Measurements from ENCODE around the gene PHLDB1. TPM values are rescaled to one million over a fixed set of nuclear protein-coding genes. Genes with fewer than 3 reads are reported as not detected.
"Not testable (repeated sequence)": the region's sequence is repeated elsewhere in the genome, so short reads cannot be mapped to it uniquely, and the experiment has no call there.

PHLDB1 gene
- total and polyA plus RNA-seq, 8 donors = 76.5 to 120 (median 91.7) TPM

DNA sequence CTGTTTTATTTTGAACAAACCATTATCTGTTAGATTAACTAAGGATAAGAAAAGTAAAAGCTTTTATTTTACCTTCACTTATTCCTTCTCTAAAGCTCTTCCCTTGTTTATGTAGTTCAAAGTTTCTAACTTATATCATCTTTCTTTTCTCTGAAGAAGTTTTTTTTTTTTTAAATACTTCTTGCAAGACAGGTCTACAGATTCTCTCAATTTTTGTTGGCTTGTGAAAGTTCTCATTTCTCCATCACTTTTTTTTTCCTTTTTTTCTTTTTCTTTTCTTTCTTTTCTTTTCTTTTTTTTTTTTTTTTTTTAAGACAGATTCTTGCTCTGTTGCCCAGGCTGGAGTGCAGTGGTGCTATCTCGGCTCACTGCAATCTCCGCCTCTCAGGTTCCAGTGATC is 76.8 kb downstream of the PHLDB1 start:
- Histone ChIP-seq H3K27me3 (no peaks in the 10 kb centered on the region), H3K4me3 (no peak overlapping the region), H3K9me3 (no peaks in the 10 kb centered on the region), H3K36me3 (no peaks in the 10 kb centered on the region), H3K4me1 (peaks cover 0 to under 1% of the 10 kb centered on the region in 2 donors), H3K27ac (no peak overlapping the region)
- no peak for DNase-seq
- intact Hi-C loops (cut with DNase I) = no loop called here
- no peak for ATAC-seq
- TF ChIP-seq, protein P1, sequence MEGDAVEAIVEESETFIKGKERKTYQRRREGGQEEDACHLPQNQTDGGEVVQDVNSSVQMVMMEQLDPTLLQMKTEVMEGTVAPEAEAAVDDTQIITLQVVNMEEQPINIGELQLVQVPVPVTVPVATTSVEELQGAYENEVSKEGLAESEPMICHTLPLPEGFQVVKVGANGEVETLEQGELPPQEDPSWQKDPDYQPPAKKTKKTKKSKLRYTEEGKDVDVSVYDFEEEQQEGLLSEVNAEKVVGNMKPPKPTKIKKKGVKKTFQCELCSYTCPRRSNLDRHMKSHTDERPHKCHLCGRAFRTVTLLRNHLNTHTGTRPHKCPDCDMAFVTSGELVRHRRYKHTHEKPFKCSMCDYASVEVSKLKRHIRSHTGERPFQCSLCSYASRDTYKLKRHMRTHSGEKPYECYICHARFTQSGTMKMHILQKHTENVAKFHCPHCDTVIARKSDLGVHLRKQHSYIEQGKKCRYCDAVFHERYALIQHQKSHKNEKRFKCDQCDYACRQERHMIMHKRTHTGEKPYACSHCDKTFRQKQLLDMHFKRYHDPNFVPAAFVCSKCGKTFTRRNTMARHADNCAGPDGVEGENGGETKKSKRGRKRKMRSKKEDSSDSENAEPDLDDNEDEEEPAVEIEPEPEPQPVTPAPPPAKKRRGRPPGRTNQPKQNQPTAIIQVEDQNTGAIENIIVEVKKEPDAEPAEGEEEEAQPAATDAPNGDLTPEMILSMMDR (IDR thresholded peaks at IDR 0.05) = no peak

DNA sequence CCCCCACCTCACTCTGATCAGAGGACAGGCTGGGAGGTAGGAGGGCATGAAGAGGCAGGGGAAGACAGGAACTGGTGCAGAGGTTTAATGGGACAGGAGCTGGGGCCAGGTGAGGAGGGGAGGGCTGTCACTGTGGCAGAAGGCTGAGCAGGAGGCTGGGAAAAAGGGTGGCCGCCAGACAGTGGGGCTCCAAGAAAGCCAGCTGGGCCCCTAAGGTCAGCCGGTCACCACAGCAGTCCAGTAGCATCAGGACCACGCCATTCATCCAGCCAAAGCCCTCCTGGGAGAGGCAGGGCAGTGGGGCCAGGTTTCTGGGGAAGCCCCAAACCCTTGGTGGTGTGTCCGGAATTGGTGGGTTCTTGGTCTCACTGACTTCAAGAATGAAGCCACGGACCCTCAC is 80.5 kb downstream of the PHLDB1 start:
- Histone ChIP-seq H3K4me3 (no peak overlapping the region), H3K4me1 (peaks cover 0 to 24% of the 10 kb centered on the region in 2 donors), H3K36me3 (no peaks in the 10 kb centered on the region), H3K9me3 (no peaks in the 10 kb centered on the region), H3K27me3 (no peaks in the 10 kb centered on the region), H3K27ac (no peak overlapping the region)
- intact Hi-C loops (cut with DNase I) = no loop called here
- TF ChIP-seq, protein P1 (IDR thresholded peaks at IDR 0.05) = no peak
- DNase-seq (no peak), ATAC-seq (no peak)

DNA sequence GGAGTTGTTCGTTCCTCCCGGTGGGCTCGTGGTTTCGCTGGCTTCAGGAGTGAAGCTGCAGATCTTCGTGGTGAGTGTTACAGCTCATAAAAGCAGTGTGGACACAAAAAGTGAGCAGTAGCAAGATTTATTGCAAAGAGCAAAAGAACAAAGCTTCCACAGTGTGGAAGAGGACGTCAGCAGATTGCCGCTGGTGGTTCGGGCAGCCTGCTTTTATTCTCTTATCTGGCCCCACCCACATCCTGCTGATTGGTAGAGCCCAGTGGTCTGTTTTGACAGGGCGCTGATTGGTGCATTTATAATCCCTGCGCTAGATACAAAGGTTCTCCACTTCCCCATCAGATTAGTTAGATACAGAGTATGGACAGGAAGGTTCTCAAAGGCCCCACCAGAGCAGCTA is 80.9 kb downstream of the PHLDB1 start:
- H3K36me3 ChIP-seq; H3K9me3 ChIP-seq; H3K27me3 ChIP-seq; H3K27ac ChIP-seq; intact Hi-C loops (cut with DNase I); ATAC-seq; DNase-seq; H3K4me3 ChIP-seq: not testable (repeated sequence)
- H3K4me1 ChIP-seq = peaks cover 0 to 24% of the 10 kb centered on the region in 2 donors

DNA sequence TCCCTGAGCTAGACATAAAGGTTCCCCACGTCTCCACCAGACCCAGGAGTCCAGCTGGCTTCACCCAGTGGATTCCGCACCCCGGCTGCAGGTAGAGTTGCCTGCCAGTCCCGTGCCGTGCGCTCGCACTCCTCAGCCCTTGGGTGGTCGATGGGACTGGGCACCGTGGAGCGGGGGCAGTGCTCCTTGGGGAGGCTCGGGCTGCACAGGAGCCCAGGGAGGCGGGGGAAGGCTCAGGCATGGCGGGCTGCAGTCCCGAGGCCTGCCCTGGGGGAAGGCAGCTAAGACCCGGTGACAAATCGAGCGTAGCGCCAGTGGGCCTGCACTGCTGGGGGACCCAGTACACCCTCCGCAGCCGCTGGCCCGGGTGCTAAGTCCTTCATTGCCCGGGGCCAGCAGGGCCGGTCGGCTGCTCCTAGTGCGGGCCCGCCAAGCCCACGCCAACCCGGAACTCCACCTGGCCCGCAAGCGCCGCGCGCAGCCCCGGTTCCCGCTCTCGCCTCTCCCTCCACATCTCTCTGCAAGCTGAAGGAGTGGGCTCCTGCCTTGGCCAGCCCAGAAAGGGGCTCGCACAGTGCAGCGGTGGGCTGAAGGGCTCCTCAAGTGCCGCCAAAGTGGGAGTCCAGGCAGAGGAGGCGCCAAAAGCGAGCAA is 81.6 kb downstream of the PHLDB1 start:
- no peak overlapping the region for H3K27ac ChIP-seq
- no peak for DNase-seq
- no peaks in the 10 kb centered on the region for H3K36me3 ChIP-seq
- peak overlapping the region; percentile 16 to 37 for H3K4me3 ChIP-seq
- intact Hi-C loops (cut with DNase I) = no loop called here
- TF ChIP-seq, protein P1 (IDR thresholded peaks at IDR 0.05) = no peak
- H3K27me3 ChIP-seq = no peaks in the 10 kb centered on the region
- no peak for ATAC-seq
- peaks cover 0 to 24% of the 10 kb centered on the region in 2 donors for H3K4me1 ChIP-seq
- no peaks in the 10 kb centered on the region for H3K9me3 ChIP-seq

DNA sequence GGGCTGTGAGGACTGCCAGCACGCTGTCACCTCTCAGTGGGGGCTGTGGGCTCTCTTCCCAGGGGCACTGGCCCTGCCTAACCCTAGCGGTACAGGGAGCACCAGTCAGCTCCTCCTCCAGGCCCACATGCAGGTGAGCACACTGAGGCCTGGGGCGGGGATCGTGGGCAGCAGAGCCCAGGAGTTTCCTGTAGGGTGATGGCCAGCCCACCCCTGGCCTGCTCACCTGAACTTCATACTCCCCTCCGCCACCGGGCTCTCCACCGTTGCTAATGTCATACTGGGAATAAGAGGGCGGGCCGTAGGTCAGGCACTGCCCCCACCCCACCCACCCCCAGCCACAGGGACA is 82.1 kb downstream of the PHLDB1 start:
- peak overlapping the region; percentile 67 to 76 for H3K27ac ChIP-seq
- H3K27me3 ChIP-seq = no peaks in the 10 kb centered on the region
- TF ChIP-seq, protein P1 (IDR thresholded peaks at IDR 0.05) = no peak
- H3K4me1 ChIP-seq = peaks cover 0 to 24% of the 10 kb centered on the region in 2 donors
- peak overlapping the region; percentile 16 to 37 for H3K4me3 ChIP-seq
- no peak for DNase-seq
- ATAC-seq = peak; percentile 21
- H3K36me3 ChIP-seq = no peaks in the 10 kb centered on the region
- intact Hi-C loops (cut with DNase I) = no loop called here
- H3K9me3 ChIP-seq = no peaks in the 10 kb centered on the region
